IPS-NIHi7 (cell line): ENCODE data around the gene WFS1.

Experiments used
- DNase-seq: peaks from one replicate; pipeline ENCODE4 v3.0.0; 2012; ENCODE audit warnings: mixed read lengths; ENCODE audit errors: extremely low spot score

Gene WFS1

DNA sequence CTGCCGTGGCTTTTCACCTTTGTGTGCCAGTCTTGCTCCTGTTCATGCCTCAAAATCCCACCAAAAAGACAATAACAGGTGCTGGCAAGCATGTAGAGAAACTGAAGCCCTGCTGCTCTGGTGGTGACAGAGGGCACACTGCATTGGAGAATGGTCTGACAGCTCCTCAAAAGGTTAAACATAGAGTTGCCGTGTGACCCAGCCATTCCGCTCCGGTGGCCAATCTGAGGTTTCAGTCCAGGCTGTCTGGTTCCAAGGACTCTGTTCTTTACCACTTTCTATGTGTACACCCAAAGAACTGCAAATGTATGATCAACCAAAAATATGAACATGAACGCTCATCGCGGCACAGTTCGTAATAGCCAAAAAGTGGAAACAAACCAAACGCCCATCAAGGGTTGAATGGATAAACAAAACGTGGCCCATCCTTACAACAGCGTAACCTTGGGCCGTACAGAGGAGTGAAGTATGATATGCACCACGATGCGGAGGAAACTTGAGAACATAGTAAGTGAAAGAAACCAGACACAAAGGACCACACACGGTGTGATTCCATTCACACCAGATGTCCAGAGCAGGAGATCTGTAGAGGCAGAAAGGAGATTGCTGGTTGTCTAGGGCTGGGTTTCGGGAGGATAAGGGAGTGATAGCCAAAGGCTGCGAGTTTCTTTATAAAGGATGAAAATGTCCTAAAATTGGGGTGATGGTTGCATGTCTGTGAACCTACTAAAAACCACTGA, 33.6 kb upstream of the WFS1 start:
- DNase-seq, result no peak

DNA sequence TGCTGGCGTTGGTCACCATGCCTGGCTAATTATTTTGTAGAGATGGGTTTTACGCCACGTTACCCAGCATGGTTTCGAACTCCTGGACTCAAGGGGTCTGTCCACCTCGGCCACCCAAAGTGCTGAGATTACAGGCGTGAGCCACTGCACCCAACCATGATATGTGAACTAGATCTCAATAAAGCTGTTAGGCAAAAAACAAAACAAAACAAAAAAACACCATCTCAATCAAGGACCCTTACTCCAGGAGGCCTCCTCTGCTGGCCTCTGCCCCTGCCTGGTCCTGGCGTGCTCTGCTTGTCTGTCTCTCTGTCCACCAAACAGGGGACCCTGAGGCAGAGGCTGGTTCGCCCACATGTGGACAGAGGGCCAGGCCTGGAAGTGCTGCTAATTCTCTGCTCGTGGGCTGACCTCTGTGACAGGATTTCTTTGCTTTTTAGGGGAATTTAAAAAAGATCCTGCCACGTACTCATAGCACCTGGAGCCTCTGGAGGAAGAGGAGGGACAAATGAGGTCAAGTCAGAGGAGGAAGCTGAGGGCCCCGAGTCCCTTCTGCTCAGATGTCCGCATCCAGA, 32.7 kb upstream of the WFS1 start:
- no peak for DNase-seq

DNA sequence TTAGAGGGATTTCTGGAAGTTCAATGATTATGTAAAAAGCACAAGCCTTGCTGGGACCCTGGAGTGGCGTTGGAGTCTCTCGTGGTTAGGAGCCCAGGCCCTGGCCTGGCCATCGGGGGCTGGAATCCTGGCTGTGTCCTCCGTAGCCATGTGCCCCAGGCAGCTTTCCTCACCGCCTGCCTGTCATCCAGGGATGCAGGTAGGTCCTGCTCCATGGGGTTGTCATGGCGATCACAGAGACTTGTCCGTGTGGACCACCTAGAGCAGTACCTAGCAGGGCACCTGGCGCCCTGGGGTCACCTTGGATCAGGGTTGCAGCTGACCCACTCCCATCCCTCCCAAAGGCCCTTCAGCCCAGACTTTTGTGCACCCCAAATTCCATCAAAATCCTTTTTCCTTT, 30.2 kb upstream of the WFS1 start:
- no peak for DNase-seq

DNA sequence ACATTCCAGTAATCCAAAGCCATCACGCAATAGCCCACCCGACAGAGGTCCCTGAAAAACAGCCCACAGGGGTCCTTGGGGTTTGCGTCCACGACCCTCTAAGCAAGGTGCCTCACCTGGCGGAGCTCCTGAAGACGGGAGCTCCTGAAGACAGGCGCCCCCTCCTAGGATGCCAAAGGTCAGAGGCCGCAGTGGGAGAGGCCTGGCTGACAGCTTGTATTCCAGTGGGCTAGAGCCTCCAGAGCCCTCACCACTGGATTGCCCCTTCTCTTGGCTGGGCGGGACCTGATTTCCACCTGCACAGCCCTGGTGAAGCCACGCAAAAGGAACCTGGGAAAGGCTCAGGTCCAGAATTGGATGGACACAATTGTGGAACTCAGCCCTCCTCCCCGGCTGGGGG, 29.7 kb upstream of the WFS1 start:
- no peak for DNase-seq

DNA sequence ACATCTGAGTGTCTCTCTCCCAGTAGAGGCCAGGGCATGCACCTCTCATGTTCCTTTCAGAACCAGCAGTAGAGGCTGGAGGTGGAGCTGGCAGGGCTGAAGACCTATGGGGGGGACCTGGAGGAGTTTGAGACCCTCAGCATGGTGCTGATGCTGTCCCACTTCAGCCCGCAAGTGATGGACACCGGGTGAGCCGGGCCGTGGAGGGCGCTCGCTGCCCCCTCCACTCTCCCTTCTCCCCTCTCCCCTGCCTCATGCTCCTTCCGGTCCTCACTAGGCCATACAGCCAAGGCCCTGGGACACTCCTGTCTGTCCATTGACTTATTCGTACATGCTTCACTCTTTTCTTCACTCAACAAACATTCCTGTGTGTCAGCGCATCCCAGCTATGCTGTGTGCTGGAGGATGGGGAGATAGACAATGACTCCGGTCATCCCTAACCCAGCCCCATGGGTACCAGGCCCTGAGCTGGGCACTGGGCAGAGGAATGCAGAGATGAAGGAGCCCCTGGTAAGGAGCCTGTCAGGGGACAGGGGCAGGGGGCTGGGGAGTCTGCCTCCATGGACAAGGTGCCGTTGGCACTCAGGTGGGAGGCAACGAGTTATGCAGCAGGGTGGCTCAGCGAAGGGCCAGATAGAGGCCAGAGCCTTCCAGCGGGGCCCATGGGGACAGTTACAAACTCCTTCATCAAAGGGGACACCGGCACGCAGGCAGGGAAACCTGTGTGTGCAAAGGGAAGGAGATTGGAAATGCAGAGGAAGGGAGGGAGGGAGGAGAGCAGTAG, 28.4 kb upstream of the WFS1 start:
- DNase-seq, result no peak

DNA sequence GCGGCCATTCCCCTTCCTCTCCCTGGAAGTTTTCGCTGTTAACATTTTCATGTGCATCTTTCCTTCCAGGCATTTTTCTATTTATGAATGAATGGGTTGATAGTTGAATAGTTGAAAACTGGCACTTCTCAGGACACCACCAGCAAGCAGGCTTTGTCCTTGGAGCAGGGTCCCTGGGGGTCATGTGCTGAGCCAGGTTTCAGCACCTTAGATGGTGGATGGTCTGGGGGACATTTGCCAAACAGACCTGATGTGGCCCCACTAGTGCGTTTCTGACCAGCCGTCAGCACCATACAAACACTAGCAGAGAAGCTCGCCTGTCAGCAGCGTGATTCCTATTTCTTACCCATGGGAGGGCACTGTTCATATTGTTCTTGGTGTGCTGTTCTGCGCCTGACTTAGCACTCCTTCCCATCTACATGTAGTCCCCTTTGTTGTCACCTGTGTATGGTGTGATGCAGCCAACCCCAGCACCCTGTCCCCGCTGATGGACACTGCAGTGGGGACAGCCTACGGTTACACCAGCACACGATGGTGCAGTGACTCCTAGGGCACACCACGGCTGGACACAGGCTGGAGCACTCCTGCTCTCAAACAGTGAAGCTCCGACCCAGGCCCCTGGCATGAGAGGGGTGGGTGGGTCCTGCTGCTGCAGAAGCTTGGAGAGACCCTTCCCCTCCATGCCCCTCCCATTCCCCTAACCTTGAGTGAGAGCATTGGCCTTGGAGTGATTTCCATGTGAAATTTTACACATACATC, 27.2 kb upstream of the WFS1 start:
- DNase-seq, result no peak

DNA sequence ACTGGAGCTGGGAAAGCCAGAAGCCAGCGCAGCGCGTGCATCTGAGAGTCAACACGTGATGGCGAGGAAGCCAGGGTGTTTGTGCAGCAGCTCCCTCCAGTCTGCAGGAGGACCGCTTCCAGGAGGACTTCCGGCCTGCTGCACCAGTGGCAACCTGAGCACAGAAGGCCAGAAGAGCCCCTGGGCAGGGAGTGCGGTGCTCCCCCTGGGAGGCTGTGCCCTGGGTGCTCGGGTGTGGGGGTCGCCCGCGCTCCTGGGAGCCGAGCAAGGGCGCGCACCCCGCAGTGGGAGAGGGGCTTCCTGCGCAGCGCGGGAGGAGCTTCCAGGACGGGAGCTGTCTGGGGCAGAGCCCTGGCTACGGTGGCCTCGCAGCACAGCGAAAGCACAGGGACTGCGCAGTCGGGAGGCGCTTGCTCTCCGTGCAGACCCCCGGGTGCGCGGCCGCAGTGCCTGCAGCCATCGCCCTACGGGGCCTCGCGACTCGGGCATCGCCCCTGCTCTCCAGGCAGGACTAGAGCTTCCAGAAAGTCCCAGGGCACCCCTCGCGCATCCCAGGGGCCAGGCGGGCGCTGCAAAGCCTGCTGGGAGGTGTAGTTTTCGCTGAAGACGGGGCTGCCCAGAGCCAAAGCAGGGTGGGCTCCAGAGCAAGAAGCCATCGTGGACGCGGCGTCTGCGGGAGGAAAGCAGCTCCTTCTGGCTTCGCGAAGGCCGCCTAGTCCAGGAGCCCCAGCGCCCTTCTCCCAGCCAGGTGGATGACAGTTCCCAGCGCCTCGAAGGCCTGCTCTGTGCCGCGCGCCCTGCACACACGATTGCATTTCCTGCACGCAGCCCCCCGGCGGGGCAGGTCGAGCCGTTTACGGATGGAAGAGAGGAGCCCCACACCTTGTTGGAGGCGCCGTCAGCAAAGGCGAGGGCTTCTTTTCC, 24.1 kb upstream of the WFS1 start:
- DNase-seq, result peak; percentile 74

DNA sequence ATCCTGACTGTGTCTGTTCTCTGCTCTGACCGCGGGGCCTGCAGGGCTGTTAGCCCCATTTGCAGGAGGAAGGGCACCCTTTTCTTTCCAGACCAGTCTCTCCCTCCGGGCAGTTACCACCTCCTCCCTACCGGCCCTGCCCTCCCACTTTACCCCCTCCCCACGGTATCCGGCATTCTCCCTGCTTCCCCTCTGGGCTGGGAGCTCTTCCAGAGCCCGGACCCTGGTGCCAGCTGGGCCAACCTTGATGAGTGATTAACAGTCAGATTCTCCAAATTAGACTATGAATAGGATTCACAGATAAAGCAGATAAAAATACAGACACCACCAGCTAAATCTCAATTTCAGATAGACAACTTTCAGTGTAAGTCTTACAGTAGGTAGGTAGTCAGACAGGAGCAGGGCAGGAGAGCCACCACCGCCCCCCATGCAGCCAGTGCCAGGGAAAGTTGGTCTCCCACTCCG, 23.4 kb upstream of the WFS1 start:
- no peak for DNase-seq

DNA sequence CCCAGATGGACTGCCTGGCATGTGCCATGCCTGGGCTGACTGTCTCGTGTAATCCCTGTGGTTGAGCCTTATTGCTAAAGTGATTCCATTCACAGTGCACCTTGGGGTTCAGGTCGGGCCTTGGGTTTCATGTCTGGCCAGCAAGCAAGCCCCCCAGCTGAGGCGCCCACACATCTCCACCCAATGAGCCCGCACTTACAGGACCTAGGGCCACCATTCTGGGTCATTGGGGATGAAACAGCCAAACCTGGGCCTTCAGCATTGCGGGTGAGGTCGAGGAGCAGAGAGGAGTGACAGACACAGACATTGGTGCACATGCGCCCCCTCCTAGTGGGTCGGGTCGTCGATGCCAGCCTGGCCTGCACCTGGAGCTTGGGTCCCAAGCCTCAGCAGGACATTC, 21.3 kb upstream of the WFS1 start:
- DNase-seq, result no peak

DNA sequence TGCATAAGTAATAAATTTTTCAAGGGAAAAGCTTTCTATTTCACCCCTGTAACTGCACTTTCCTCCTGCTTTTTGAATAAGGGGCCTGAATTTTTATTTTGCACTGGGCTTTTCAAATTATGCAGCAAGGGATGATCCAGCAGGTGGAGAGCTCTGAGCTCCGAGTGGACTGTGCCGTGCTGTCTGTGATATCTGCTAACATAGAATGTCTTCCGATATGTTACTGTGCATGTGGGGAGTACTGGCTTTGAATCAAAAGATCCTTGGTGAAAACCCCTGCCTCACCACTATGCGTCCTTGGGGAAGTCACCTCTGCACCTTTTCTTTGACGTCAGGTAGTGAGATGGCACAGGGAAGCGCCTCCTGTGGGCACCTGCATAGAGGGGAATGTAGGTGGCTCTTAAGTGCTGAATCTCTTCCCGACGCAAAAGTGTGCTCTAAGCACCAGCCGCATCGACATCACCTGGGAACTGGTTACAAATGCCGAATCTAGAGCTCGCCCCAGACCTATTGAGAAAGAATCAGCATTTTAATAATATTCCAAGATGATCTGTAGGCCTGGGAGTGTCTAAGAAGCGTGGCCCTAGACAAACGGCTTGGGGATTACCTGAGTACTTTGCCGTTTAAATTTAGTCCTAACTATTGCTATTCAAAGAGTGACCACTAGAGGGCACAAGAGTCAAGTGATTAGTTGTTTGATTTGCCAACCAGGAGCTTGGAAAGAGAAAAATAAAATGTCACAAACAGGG, 19.2 kb upstream of the WFS1 start:
- DNase-seq, result peak; percentile 77

DNA sequence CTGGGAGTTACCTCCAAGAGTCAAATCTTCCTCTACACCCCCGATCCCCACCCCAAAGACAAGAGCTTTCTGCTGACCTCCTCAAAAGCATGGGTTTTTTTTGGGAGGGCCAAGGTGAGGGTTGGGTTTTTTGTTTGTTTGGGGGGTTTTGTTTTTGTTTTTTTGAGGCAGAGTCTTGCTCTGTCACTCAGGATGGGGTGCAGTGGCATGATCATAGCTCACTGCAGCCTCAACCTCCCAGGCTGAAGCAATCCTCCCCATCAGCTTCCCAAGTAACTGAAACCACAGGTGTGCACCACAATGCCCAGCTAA, 18.7 kb upstream of the WFS1 start:
- no peak for DNase-seq

DNA sequence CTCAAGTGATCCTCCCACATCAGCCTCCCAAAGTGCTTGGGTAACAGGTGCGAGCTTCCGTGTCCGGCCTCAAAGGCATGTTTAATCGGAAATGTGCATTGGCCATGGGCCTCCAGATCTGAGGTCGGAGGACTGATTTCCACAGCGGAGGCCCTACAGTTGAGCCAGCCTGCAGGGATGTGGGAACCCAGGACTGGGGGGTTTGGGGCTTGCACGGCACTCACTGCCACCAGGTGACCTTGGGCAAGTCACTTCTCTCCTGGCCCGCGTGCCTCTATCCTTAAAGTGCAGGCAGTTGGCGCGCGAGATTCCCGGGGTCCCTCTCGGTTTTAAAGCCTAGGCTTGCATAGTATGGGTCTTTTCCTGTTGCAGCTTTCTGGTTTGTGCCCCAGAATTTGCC, 18.3 kb upstream of the WFS1 start:
- no peak for DNase-seq

DNA sequence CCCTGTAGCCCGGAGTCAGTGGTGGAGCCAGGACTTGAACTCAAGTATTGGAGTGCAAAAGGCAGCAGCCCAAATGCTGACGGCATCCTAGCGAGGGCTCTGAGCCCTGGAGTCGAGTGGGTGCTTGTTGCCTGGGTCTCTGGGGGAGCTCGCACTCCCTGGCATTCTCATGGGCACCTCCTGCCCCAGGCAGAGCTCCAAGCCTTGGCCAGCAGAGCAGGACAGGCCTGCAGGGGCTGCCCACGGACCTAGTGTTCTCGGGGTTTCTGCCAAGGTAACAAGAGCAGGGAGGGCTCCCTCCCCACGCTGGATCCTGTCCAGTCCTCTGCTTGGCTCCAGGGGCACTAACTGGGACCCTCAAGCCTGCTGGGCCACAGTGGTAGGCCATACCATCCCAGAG, 17.6 kb upstream of the WFS1 start:
- DNase-seq, result no peak

DNA sequence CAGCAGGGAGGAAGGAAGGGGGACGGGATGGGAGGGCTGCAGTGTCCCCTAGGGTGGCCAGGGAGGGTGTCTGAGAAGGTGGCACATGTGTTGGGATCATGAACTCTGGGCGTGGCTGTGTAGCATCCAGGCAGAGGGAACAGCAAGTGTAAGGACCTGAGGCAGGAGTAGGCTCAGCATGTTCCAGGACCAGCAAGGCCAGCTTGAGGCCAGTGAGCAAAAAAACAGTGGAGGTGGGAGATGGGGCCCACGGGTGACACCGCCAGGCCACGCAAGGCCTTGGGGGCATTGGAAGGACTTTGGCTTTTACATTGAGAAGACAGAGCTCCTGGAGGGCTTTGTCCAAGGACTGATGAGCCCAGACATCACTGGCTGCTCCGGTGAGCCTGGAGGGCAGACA, 16.5 kb upstream of the WFS1 start:
- DNase-seq, result no peak

DNA sequence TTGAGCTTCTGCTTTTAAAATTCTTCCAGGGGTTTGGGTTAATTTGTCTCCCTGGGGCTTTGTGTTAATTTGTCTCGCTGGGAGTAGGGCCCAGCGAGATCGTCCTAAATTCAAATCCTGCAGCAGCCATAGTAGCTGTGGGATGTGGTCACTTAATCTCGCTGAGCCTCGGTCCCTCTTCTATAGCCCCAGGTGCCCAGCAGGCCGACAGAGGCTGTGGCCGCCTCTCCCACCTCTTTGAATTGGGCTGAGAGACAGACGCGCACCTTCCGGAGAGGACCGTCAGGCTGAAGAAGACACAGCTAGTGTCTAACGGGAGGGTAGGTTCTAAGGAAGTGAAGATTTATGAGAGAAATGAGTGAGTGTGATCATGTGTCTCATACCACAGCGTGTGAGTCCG, 15.7 kb upstream of the WFS1 start:
- DNase-seq, result no peak

DNA sequence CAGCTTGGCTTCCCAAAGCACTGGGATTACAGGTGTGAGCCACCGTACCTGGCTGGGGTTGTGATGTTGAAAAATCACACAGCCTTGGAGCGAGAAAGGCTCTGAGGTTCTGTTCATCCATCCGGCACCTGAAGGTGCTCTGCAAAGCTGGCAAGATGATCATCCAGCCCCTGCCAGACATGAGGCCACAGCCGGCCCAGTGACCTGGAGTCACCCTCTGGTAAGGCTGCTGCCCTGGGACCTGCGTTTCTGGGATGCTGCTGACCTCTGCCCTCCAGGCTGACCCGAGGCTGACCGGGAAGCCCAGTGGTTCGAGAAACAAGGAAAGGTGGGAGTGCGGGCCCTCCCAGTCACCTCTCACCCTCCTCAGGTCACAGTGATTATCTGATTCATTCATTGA, 13.5 kb upstream of the WFS1 start:
- no peak for DNase-seq

DNA sequence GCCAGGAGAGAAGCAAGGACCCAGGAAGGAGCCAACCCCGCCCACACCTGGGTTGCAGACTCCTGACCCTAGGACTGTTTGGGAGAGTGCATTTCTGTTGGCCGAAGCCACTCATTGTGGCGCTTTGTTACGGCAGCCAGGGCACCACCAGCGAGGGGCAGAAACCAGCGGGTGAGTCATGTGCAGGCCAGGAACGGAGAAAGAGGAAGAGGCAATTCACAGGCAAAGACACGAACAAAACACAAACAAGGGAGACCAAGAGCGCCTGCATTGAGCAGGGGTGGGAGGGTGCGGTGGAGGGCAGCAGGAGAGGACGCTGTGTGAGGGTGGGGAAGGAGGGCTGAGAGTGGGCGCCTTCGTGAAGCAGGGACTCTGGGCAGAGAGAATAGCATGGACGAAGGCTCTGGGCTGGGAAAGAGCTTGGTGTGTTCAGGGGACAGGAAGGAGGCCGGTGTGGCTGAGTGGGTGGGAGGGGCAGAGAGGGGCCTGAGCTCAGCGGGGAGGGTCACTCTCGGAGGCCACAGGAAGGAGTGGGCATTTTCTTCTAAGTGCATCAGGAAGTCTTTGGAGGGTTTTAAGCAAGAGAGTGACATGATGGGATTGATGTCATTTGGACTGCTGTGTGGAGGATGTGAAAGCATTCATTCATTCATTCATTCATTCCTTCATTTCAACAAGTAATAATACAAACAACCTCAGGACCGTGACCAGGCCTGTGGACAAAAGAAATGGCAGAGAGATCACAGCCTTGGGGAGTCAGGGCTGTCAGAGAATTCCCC, 12.2 kb upstream of the WFS1 start:
- DNase-seq, result peak; percentile 46

DNA sequence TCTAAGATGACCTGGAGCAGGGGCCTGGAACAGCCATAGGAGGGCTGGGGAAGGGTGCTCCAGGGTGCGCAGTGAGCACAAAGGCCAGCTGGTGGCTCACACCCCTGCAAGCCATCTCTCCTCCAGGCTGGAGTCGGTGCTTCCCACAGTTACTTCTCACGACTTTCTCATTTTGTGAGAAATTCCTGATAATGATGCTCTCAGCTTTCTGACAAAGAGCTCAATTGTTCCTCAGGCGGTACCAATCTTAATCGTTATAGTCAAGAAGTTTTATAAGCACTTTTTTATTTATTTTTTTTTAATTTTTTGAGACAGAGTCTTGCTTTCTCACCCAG, 11.7 kb upstream of the WFS1 start:
- no peak for DNase-seq

DNA sequence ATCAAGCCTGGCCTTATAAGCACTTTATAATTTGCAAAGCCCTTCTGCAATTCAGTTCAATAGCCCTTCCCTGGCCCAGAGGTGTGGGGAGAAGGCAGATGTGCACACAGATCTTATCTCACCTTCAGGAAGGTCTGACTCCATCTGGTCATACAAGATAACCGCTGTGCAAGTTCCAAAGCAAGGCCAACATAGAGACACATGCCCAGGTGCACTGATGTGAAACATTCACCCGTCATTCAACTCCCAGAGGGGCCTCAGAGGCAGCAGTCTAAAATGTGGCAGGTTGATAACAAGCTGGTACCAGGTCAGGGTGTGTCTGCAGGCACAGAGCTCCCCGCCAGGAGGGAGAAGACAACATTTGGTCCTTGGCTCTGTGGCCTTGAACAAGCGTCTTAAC, 10.9 kb upstream of the WFS1 start:
- no peak for DNase-seq

DNA sequence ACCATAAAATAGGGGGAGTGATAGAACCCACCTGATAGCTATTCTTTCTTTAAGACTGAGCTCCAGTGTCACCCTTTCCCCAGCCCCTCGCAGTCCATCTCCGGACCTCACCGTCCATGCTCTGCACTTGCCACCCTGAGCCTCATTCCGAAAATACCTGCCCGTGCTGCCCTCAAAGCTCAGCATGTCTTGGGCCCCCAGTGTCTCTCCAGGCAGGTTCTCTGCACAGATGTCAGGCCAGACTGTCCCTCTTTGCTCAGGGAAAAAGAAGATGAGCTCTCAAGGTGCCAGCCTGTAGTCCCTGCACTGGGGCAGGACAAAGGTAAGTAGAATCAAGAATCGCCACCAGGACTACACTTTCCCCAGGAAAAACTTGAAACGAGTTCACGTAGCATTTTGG, 9.8 kb upstream of the WFS1 start:
- no peak for DNase-seq
